Neuronal stem cell (in vitro differentiated cells): Measurements from ENCODE around the gene POLR1E.

Source experiments
- DNase-seq: peaks from one replicate; pipeline ENCODE4 v3.0.0-alpha.2; 2013; ENCODE audit warnings: low spot score
- H2AFZ ChIP-seq: one replicate; pipeline ENCODE4 v1.6.1; 2013; ENCODE audit warnings: mild to moderate bottlenecking, low read length, inconsistent platforms
- H2AK5ac ChIP-seq: 2 replicates; pipeline ENCODE4 v1.6.1; 2013; ENCODE audit warnings: low read depth, mild to moderate bottlenecking, inconsistent platforms, low read length, moderate library complexity, mixed read lengths
- H2BK120ac ChIP-seq: 2 replicates; pipeline ENCODE4 v1.6.1; 2013; ENCODE audit warnings: low read depth, mild to moderate bottlenecking, inconsistent platforms, low read length, moderate library complexity, mixed read lengths
- H2BK12ac ChIP-seq: one replicate; pipeline ENCODE4 v1.6.1; 2013; ENCODE audit warnings: low read length, inconsistent platforms
- H2BK15ac ChIP-seq: 2 replicates; pipeline ENCODE4 v1.6.1; 2013; ENCODE audit warnings: mild to moderate bottlenecking, low read length, inconsistent platforms, mixed read lengths
- H2BK5ac ChIP-seq: one replicate; pipeline ENCODE4 v1.6.1; 2013; ENCODE audit warnings: inconsistent platforms, mild to moderate bottlenecking, low read length, moderate library complexity
- H3K14ac ChIP-seq: one replicate; pipeline ENCODE4 v1.6.1; 2013; ENCODE audit warnings: low read length, inconsistent platforms
- H3K18ac ChIP-seq: 2 replicates; pipeline ENCODE4 v1.6.1; 2013; ENCODE audit warnings: low read length, inconsistent platforms
- H3K23ac ChIP-seq: 2 replicates; pipeline ENCODE4 v1.6.1; 2013; ENCODE audit warnings: low read depth, mild to moderate bottlenecking, mixed read lengths, low read length, inconsistent platforms; ENCODE audit not compliant: poor library complexity
- H3K27ac ChIP-seq: replicated peaks from 3 replicates; pipeline ENCODE4 v1.5.1; 2013; ENCODE audit warnings: low read length, inconsistent platforms
- H3K27me3 ChIP-seq, 3 experiments: 2 replicates each; pipeline ENCODE4 v1.6.1; 2013; ENCODE audit warnings: low read length in 3 of 3, mild to moderate bottlenecking in 2 of 3, inconsistent platforms in 1 of 3, low read depth in 1 of 3, mixed read lengths in 1 of 3, moderate library complexity in 1 of 3; ENCODE audit not compliant: control insufficient read depth in 3 of 3, insufficient read depth in 3 of 3
- H3K36me3 ChIP-seq, 2 donors: replicated peaks in 1 of 2; 2 replicates each; pipeline ENCODE4 v1.6.1; 2013; ENCODE audit warnings: low read length in 2 of 2; ENCODE audit not compliant: control insufficient read depth in 2 of 2, insufficient read depth in 2 of 2
- H3K4ac ChIP-seq: 2 replicates; pipeline ENCODE4 v1.6.1; 2013; ENCODE audit warnings: inconsistent platforms, mild to moderate bottlenecking, low read length, moderate library complexity
- H3K4me1 ChIP-seq, 2 donors: 1 replicate in 1 of 2; 2 replicates in 1 of 2; pipeline ENCODE4 v1.6.1; 2013; ENCODE audit warnings: low read length in 2 of 2, low read depth in 1 of 2; ENCODE audit not compliant: control insufficient read depth in 2 of 2, insufficient read depth in 1 of 2
- H3K4me2 ChIP-seq: one replicate; pipeline ENCODE4 v1.6.1; 2013; ENCODE audit warnings: mild to moderate bottlenecking, low read length, inconsistent platforms; ENCODE audit not compliant: insufficient read depth, poor library complexity, severe bottlenecking
- H3K4me3 ChIP-seq, 2 donors: 2 replicates each; pipeline ENCODE4 v1.5.1; 2013; ENCODE audit warnings: low read length in 2 of 2, mild to moderate bottlenecking in 2 of 2, inconsistent platforms in 1 of 2, moderate library complexity in 1 of 2
- H3K79me1 ChIP-seq: one replicate; pipeline ENCODE4 v1.6.1; 2013; ENCODE audit warnings: low read depth, mild to moderate bottlenecking, inconsistent platforms, low read length, moderate library complexity
- H3K9ac ChIP-seq: one replicate; pipeline ENCODE4 v1.6.1; 2013; ENCODE audit warnings: mild to moderate bottlenecking, low read depth, low read length, inconsistent platforms; ENCODE audit not compliant: poor library complexity
- H3K9me3 ChIP-seq, 2 donors: replicated peaks in 1 of 2; 2 replicates each; pipeline versions ENCODE3 to v1.6.1; 2013; ENCODE audit warnings: low read length in 2 of 2, mild to moderate bottlenecking in 2 of 2, inconsistent platforms in 1 of 2, low read depth in 1 of 2, mixed read lengths in 1 of 2, moderate library complexity in 1 of 2; ENCODE audit not compliant: control insufficient read depth in 2 of 2, insufficient read depth in 1 of 2
- H4K8ac ChIP-seq: one replicate; pipeline ENCODE4 v1.6.1; 2013; ENCODE audit warnings: low read depth, mild to moderate bottlenecking, inconsistent platforms, low read length, moderate library complexity
- H4K91ac ChIP-seq: one replicate; pipeline ENCODE4 v1.6.1; 2013; ENCODE audit warnings: low read length, low read depth, mild to moderate bottlenecking, inconsistent platforms; ENCODE audit not compliant: poor library complexity
- WGBS, 2 donors: extraction: QIAGEN DNeasy Blood & Tissue Kit; methylation state at CpG; one replicate each; pipeline ENCODE4 v1.1.7; 2013; ENCODE audit warnings: missing lambda C conversion rate in 2 of 2, mixed read lengths in 1 of 2; ENCODE audit not compliant: insufficient read length in 2 of 2, insufficient replicate concordance in 1 of 2; ENCODE audit errors: extremely low coverage in 2 of 2; 5-methylcytosine and 5-hydroxymethylcytosine counted together

POLR1E gene

DNA sequence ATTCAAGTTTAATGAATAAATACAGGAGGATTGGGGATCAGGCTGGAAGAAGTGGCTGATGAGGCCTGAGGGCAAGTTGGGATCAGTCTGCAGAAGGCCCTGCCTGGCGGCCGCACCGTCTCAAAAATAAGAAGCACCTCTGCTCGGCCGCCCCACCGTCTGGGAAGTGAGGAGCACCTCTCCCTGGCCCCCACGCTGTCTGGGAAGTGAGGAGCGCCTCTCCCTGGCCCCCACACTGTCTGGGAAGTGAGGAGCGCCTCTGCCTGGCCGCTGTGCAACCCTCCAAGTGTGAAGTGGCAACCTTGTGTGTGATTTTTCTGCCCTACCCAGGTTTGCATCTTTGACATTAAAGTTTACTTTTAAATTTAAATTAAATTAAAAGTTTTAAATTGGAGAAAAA, 35.4 kb downstream of the POLR1E start:
- no peak for DNase-seq
- Histone ChIP-seq H3K4me3 (no peak overlapping the region), H3K36me3 (peaks cover 38 to 84% of the 10 kb centered on the region in 2 donors), H3K79me1 (no peaks in the 10 kb centered on the region), H2BK5ac (no peak overlapping the region), H3K23ac (no peak overlapping the region), H3K27me3 (no peaks in the 10 kb centered on the region), H2BK15ac (no peak overlapping the region), H2BK120ac (no peak overlapping the region), H3K4me1 (no peaks in the 10 kb centered on the region), H2AFZ (no peak overlapping the region), H3K4ac (no peak overlapping the region), H2BK12ac (no peak overlapping the region), H4K8ac (no peak overlapping the region), H3K9ac (no peak overlapping the region), H3K18ac (no peak overlapping the region), H3K9me3 (peaks cover 0 to 2% of the 10 kb centered on the region in 2 donors), H3K4me2 (no peak overlapping the region), H3K27ac (no peak overlapping the region), H3K14ac (no peak overlapping the region), H2AK5ac (no peak overlapping the region), H4K91ac (no peak overlapping the region)
- WGBS, 2 donors = no CpG with 5 or more reads among the region's 10 CpGs

- Histone ChIP-seq H3K79me1 (no peaks in the 10 kb centered on the region), H3K27me3 (no peaks in the 10 kb centered on the region), H4K91ac (no peak overlapping the region), H3K9ac (no peak overlapping the region), H3K14ac (no peak overlapping the region), H3K18ac (no peak overlapping the region), H3K9me3 (peaks cover 0 to 2% of the 10 kb centered on the region in 2 donors), H3K4me2 (no peak overlapping the region), H3K27ac (no peak overlapping the region), H3K36me3 (peaks cover 42 to 90% of the 10 kb centered on the region in 2 donors), H2AK5ac (no peak overlapping the region), H3K4me1 (no peaks in the 10 kb centered on the region), H3K23ac (no peak overlapping the region), H2BK120ac (no peak overlapping the region), H2BK15ac (no peak overlapping the region), H2BK12ac (no peak overlapping the region), H4K8ac (no peak overlapping the region), H3K4me3 (no peak overlapping the region), H2AFZ (no peak overlapping the region), H3K4ac (no peak overlapping the region), H2BK5ac (no peak overlapping the region)
- no CpG with 5 or more reads among the region's 2 CpGs for WGBS, 2 donors
- no peak for DNase-seq
These were observed 37.2 kb downstream of the POLR1E start for GRCh38 chr9:37522971-37523370.

DNA sequence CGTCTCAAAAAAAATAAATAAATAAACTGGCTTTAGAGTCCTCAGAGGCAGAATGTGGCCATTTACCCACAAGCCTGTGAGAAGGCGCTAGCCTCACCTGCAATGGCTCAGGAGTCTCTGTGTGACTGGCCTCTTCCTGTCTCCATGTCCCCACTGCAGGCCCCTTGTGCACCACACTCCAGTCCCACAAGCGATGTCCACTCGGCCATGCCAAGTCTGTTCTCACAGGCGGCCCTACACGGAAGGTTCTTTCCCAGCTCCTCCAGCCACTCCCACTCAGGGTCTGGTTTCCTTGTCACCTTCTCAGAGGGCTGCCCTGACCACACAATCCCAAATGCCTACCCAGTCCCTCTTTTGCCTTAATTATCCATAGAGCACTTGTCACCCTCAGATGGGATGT, 38.2 kb downstream of the POLR1E start:
- WGBS, 2 donors = no CpG with 5 or more reads among the region's 6 CpGs
- H2BK15ac ChIP-seq = no peak overlapping the region
- H3K23ac ChIP-seq = no peak overlapping the region
- no peak overlapping the region for H3K18ac ChIP-seq
- no peak overlapping the region for H2BK120ac ChIP-seq
- no peaks in the 10 kb centered on the region for H3K27me3 ChIP-seq
- H3K9ac ChIP-seq = no peak overlapping the region
- H3K27ac ChIP-seq = no peak overlapping the region
- no peak overlapping the region for H2AFZ ChIP-seq
- H3K36me3 ChIP-seq = peaks cover 45 to 92% of the 10 kb centered on the region in 2 donors
- H2BK5ac ChIP-seq = no peak overlapping the region
- H4K91ac ChIP-seq = no peak overlapping the region
- H2AK5ac ChIP-seq = no peak overlapping the region
- H3K4me1 ChIP-seq = no peaks in the 10 kb centered on the region
- no peak overlapping the region for H3K14ac ChIP-seq
- H4K8ac ChIP-seq = no peak overlapping the region
- H3K4me3 ChIP-seq = no peak overlapping the region
- no peaks in the 10 kb centered on the region for H3K9me3 ChIP-seq
- H3K4ac ChIP-seq = no peak overlapping the region
- H2BK12ac ChIP-seq = no peak overlapping the region
- no peaks in the 10 kb centered on the region for H3K79me1 ChIP-seq
- no peak for DNase-seq
- no peak overlapping the region for H3K4me2 ChIP-seq

- no peak overlapping the region for H3K23ac ChIP-seq
- no peaks in the 10 kb centered on the region for H3K27me3 ChIP-seq
- H2BK15ac ChIP-seq = no peak overlapping the region
- H3K4me1 ChIP-seq = no peaks in the 10 kb centered on the region
- WGBS, 2 donors = no CpG with 5 or more reads among the region's 18 CpGs
- H4K8ac ChIP-seq = no peak overlapping the region
- no peak overlapping the region for H3K9ac ChIP-seq
- H2AFZ ChIP-seq = no peak overlapping the region
- no peak overlapping the region for H2BK5ac ChIP-seq
- no peaks in the 10 kb centered on the region for H3K9me3 ChIP-seq
- no peak for DNase-seq
- H3K27ac ChIP-seq = no peak overlapping the region
- no peak overlapping the region for H2BK120ac ChIP-seq
- H2AK5ac ChIP-seq = no peak overlapping the region
- no peak overlapping the region for H4K91ac ChIP-seq
- no peak overlapping the region for H2BK12ac ChIP-seq
- H3K4me2 ChIP-seq = no peak overlapping the region
- no peaks in the 10 kb centered on the region for H3K79me1 ChIP-seq
- H3K36me3 ChIP-seq = peaks cover 34 to 76% of the 10 kb centered on the region in 2 donors
- no peak overlapping the region for H3K4ac ChIP-seq
- no peak overlapping the region for H3K18ac ChIP-seq
- peak overlapping the region in 1 of 2 donors; percentile 33 for H3K4me3 ChIP-seq
- no peak overlapping the region for H3K14ac ChIP-seq
These were observed 43.1 kb downstream of the POLR1E start for GRCh38 chr9:37528652-37529471.
